GM19043 (cell line): ENCODE results near the gene USP36.

ENCODE experiments used
- ATAC-seq: cut with Tn5 transposase; IDR thresholded peaks from one replicate; pipeline ENCODE4 v1.9.1; 2021; ENCODE audit warnings: low read depth; ENCODE audit not compliant: unreplicated experiment

Gene USP36

DNA sequence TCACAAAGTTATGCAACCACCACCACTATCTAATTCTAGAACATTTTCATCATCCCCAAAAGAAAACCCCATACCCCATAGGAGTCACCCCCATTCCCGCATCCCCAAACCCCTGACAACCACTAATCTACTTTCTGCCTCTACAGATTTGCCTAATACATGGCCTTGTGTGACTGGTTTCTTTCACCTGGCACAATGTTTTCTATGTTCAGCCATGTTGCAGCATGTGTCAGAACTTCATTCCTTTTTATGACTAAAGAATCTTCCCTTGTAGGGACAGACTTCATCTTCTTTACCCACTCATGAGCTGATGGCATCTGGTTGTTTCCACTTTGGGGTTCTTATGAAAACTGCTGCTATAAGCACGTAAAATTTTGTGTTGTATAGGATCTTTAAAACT lies 93.1 kb downstream of the USP36 start:
- ATAC-seq, result no peak

DNA sequence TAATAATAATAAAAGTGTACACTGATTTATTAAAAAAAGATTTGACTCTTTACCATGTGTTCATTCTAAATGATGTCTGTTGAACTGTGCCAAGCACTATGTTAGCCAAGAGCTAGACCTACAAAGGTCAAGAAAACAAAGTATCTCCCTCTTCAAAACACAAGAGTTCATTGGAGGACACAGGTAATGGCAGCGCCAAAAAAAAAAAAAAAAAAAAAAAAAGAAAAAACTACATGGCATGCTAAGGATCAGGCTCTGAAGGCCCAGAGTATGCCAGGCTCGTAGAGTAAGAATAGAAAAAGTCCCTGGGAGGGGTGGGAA lies 93.7 kb downstream of the USP36 start:
- ATAC-seq, result no peak

DNA sequence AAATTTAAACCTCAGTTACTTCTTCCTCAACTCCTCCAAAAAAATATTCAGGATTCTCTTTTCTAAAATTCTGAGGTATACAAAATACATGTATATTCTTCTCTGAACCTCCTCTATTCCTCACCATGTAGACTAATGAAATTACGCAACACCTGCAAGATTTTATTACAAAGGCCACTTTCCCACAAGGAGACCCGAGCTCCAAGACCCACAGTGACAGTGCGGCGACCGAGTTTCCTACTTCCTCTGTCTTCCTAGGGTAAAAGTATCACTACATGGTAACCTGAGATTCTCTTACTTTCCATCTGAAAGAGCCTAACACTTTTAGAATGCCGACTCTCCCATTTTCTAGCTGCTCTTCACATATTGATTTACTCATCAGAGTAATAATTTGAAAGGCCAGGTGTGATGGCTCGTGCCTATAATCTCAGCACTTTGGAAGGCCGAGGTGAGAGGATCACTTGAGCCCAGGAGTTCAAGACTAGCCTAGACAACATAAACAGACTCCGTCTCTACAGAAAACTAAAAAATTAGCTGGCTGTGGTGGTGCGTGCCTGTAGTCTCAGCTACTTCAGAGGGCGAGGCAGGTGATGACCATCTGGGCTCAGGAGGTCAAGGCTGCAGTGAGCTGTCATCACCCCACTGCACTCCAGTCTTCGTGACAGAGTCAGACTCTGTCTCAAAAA lies 94.2 kb downstream of the USP36 start:
- ATAC-seq, result no peak
